Hematopoietic multipotent progenitor cell treated with erythropoietin and hydrocortisone succinate and interleukin-3 and kit ligand, for 4 days (in vitro differentiated cells): Measurements from ENCODE around the gene FAM229B.
"Not testable (repeated sequence)": the region's sequence is repeated elsewhere in the genome, so short reads cannot be mapped to it uniquely, and the experiment has no call there.

Experiments used
- DNase-seq: peaks from one replicate; pipeline ENCODE4 v3.0.0-alpha.2; 2015

Gene FAM229B

GRCh38 chr6:112065426-112065986, 21.9 kb upstream of the FAM229B start:
- no peak for DNase-seq

- no peak for DNase-seq
Measured at GRCh38 chr6:112066606-112067005, 20.8 kb upstream of the FAM229B start.

- DNase-seq, result no peak
Measured at GRCh38 chr6:112081569-112081968, 5.8 kb upstream of the FAM229B start.

- DNase-seq, result no peak
Measured at GRCh38 chr6:112085286-112086065, 1.9 kb upstream of the FAM229B start.

- peak; percentile 66 for DNase-seq
Measured at GRCh38 chr6:112086744-112087135, 651 bp upstream of the FAM229B start.

GRCh38 chr6:112087916-112088315, 525 bp downstream of the FAM229B start:
- DNase-seq, result peak; percentile 14

GRCh38 chr6:112096901-112097300, 9.5 kb downstream of the FAM229B start:
- DNase-seq, result no peak

GRCh38 chr6:112100561-112100960, 13.2 kb downstream of the FAM229B start:
- no peak for DNase-seq

GRCh38 chr6:112106026-112106425, 18.6 kb downstream of the FAM229B start:
- not testable (repeated sequence) for DNase-seq

- no peak for DNase-seq
Measured at GRCh38 chr6:112106562-112106961, 19.2 kb downstream of the FAM229B start.

GRCh38 chr6:112109262-112109661, 21.9 kb downstream of the FAM229B start:
- no peak for DNase-seq

- DNase-seq, result no peak
Measured at GRCh38 chr6:112113431-112113830, 26.0 kb downstream of the FAM229B start.

GRCh38 chr6:112113918-112114317, 26.5 kb downstream of the FAM229B start:
- no peak for DNase-seq

- no peak for DNase-seq
Measured at GRCh38 chr6:112114577-112115223, 27.3 kb downstream of the FAM229B start.

- no peak for DNase-seq
Measured at GRCh38 chr6:112116221-112116620, 28.8 kb downstream of the FAM229B start.

- peak; percentile 40 for DNase-seq
Measured at GRCh38 chr6:112117554-112117953, 30.2 kb downstream of the FAM229B start.

GRCh38 chr6:112118034-112118433, 30.6 kb downstream of the FAM229B start:
- DNase-seq, result peak; percentile 12

GRCh38 chr6:112122756-112123155, 35.4 kb downstream of the FAM229B start:
- DNase-seq, result no peak

GRCh38 chr6:112123982-112124381, 36.6 kb downstream of the FAM229B start:
- DNase-seq, result no peak

GRCh38 chr6:112128208-112128607, 40.8 kb downstream of the FAM229B start:
- DNase-seq, result no peak

GRCh38 chr6:112130878-112131277, 43.5 kb downstream of the FAM229B start:
- no peak for DNase-seq

GRCh38 chr6:112139052-112139451, 51.7 kb downstream of the FAM229B start:
- DNase-seq, result no peak

- no peak for DNase-seq
Measured at GRCh38 chr6:112141707-112142106, 54.3 kb downstream of the FAM229B start.
